ENCODE data around the gene LRP5. TPM values are rescaled to one million over a fixed set of nuclear protein-coding genes. Genes with fewer than 3 reads are reported as not detected.

LRP5 gene
- total and polyA plus RNA-seq, 2 experiments from 2014 or later, result 26.9 to 51.1 TPM

DNA sequence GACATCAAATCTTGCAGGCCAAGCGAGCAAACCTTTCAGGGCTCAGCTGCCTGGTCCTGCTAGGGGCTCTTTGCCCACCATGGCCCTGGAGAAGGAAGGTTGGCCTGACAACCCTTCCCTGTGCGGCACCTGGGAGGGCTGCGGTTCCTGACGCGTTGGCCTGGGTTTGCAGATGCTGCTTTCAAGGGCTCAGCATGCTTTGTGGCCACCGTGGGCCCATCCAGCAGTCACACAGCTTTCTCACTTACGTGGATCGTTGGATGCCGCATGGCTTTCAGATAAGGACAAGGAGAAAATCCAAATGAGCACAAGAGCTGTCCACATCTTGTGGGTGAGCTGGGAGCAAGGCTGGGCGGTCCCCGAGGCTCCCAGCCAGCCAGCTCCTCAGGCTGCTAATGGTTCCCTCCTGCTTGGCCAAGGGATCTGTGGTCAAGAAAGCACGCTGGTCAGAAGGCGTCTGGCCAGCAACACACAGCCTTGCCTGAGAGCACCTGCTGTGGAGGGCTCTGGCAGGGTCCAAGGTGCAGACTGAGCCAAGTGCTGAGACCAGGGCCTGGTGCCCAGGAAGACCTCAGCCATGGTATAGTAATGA is 48.9 kb upstream of the LRP5 start (continued):
- TF ChIP-seq, protein P1, sequence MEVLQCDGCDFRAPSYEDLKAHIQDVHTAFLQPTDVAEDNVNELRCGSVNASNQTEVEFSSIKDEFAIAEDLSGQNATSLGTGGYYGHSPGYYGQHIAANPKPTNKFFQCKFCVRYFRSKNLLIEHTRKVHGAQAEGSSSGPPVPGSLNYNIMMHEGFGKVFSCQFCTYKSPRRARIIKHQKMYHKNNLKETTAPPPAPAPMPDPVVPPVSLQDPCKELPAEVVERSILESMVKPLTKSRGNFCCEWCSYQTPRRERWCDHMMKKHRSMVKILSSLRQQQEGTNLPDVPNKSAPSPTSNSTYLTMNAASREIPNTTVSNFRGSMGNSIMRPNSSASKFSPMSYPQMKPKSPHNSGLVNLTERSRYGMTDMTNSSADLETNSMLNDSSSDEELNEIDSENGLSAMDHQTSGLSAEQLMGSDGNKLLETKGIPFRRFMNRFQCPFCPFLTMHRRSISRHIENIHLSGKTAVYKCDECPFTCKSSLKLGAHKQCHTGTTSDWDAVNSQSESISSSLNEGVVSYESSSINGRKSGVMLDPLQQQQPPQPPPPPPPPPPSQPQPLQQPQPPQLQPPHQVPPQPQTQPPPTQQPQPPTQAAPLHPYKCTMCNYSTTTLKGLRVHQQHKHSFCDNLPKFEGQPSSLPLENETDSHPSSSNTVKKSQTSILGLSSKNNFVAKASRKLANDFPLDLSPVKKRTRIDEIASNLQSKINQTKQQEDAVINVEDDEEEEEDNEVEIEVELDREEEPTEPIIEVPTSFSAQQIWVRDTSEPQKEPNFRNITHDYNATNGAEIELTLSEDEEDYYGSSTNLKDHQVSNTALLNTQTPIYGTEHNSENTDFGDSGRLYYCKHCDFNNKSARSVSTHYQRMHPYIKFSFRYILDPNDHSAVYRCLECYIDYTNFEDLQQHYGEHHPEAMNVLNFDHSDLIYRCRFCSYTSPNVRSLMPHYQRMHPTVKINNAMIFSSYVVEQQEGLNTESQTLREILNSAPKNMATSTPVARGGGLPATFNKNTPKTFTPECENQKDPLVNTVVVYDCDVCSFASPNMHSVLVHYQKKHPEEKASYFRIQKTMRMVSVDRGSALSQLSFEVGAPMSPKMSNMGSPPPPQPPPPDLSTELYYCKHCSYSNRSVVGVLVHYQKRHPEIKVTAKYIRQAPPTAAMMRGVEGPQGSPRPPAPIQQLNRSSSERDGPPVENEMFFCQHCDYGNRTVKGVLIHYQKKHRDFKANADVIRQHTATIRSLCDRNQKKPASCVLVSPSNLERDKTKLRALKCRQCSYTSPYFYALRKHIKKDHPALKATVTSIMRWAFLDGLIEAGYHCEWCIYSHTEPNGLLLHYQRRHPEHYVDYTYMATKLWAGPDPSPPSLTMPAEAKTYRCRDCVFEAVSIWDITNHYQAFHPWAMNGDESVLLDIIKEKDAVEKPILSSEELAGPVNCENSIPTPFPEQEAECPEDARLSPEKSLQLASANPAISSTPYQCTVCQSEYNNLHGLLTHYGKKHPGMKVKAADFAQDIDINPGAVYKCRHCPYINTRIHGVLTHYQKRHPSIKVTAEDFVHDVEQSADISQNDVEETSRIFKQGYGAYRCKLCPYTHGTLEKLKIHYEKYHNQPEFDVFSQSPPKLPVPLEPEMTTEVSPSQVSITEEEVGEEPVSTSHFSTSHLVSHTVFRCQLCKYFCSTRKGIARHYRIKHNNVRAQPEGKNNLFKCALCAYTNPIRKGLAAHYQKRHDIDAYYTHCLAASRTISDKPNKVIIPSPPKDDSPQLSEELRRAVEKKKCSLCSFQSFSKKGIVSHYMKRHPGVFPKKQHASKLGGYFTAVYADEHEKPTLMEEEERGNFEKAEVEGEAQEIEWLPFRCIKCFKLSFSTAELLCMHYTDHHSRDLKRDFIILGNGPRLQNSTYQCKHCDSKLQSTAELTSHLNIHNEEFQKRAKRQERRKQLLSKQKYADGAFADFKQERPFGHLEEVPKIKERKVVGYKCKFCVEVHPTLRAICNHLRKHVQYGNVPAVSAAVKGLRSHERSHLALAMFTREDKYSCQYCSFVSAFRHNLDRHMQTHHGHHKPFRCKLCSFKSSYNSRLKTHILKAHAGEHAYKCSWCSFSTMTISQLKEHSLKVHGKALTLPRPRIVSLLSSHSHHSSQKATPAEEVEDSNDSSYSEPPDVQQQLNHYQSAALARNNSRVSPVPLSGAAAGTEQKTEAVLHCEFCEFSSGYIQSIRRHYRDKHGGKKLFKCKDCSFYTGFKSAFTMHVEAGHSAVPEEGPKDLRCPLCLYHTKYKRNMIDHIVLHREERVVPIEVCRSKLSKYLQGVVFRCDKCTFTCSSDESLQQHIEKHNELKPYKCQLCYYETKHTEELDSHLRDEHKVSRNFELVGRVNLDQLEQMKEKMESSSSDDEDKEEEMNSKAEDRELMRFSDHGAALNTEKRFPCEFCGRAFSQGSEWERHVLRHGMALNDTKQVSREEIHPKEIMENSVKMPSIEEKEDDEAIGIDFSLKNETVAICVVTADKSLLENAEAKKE (CRISPR knock-in tag; IDR thresholded peaks at IDR 0.05), result no peak
- TF ChIP-seq, protein P2, sequence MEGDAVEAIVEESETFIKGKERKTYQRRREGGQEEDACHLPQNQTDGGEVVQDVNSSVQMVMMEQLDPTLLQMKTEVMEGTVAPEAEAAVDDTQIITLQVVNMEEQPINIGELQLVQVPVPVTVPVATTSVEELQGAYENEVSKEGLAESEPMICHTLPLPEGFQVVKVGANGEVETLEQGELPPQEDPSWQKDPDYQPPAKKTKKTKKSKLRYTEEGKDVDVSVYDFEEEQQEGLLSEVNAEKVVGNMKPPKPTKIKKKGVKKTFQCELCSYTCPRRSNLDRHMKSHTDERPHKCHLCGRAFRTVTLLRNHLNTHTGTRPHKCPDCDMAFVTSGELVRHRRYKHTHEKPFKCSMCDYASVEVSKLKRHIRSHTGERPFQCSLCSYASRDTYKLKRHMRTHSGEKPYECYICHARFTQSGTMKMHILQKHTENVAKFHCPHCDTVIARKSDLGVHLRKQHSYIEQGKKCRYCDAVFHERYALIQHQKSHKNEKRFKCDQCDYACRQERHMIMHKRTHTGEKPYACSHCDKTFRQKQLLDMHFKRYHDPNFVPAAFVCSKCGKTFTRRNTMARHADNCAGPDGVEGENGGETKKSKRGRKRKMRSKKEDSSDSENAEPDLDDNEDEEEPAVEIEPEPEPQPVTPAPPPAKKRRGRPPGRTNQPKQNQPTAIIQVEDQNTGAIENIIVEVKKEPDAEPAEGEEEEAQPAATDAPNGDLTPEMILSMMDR (conservative IDR thresholded peaks at IDR 0.05; ENCODE audit: low read depth in 2 of 2), result no peak
- TF ChIP-seq, protein P3, sequence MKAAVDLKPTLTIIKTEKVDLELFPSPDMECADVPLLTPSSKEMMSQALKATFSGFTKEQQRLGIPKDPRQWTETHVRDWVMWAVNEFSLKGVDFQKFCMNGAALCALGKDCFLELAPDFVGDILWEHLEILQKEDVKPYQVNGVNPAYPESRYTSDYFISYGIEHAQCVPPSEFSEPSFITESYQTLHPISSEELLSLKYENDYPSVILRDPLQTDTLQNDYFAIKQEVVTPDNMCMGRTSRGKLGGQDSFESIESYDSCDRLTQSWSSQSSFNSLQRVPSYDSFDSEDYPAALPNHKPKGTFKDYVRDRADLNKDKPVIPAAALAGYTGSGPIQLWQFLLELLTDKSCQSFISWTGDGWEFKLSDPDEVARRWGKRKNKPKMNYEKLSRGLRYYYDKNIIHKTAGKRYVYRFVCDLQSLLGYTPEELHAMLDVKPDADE (IDR thresholded peaks at IDR 0.05), result no peak
- TF ChIP-seq EZH2phosphoT487 (IDR thresholded peaks at IDR 0.05; ENCODE audit: unreplicated experiment), result no peak

DNA sequence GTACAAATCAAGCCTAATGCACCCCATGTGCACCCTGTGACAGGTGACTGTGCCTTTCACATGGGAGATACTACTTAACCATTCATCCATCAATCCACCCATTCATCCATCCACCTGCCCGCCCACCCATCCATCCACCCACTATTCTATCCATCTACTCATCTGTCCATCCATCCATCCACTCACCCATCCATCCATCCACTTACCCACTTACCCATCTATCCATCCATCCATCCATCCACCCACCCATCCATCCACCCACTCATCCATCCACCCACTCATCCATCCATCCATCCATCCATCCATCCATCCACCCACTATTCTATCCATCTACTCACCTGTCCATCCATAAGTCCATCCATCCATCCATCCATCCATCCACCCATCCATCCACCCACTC is 48.1 kb upstream of the LRP5 start:
- no peak overlapping the region for H3K4me2 ChIP-seq
- peaks cover 12% of the 10 kb centered on the region for H3K79me2 ChIP-seq (replicated peaks; ENCODE audit: insufficient read depth)
- Mint-ChIP-seq H3K9me3 (no peaks in the 10 kb centered on the region), H3K27me3 (ENCODE audit: insufficient read depth, low read depth, poor library complexity) (peaks cover 5% of the 10 kb centered on the region), H3K36me3 (ENCODE audit: low read depth) (peaks cover 64% of the 10 kb centered on the region), H3K27ac (no peak overlapping the region), H3K4me3 (no peak overlapping the region), H3K4me1 (no peaks in the 10 kb centered on the region)
- DNase-seq (ENCODE audit: low spot score) (no peak), ATAC-seq (no peak)
- H3K9me2 ChIP-seq (ENCODE audit: insufficient read depth), result no peaks in the 10 kb centered on the region
- no peaks in the 10 kb centered on the region for H3K27me3 ChIP-seq (ENCODE audit: insufficient read depth)
- no peaks in the 10 kb centered on the region for H3K4me1 ChIP-seq (ENCODE audit: insufficient read depth)
- no peak overlapping the region for H2AFZ ChIP-seq
- H3F3A ChIP-seq (replicated peaks; ENCODE audit: low read depth), result no peaks in the 10 kb centered on the region
- no peaks in the 10 kb centered on the region; the same call in 1 of the 2 replicates for H4K20me1 ChIP-seq (replicated peaks; ENCODE audit: insufficient read depth)
- no peak overlapping the region for H3K4me3 ChIP-seq
- no peak overlapping the region for H3K27ac ChIP-seq (ENCODE audit: low read depth)
- H3K36me3 ChIP-seq (ENCODE audit: insufficient read depth), result peaks cover 9% of the 10 kb centered on the region; the same call in 1 of the 2 replicates
- TF ChIP-seq, protein P1 (CRISPR knock-in tag; IDR thresholded peaks at IDR 0.05), result no peak
